NT2/D1 (cell line): ENCODE measurements around the gene TIPARP.

Experiments used
- SUZ12 ChIP-seq: IDR thresholded peaks from 2 replicates; pipeline ENCODE4 v1.6.1; 2011; ENCODE audit not compliant: insufficient read length, insufficient read depth; ENCODE audit errors: extremely low read depth
- YY1 ChIP-seq: IDR thresholded peaks from 2 replicates; pipeline ENCODE4 v1.6.1; 2011; ENCODE audit not compliant: insufficient read length, insufficient read depth
- ZNF274 ChIP-seq: IDR thresholded peaks from 2 replicates; pipeline ENCODE4 v1.6.1; 2011; ENCODE audit warnings: mild to moderate bottlenecking, low read depth, low read length

DNA sequence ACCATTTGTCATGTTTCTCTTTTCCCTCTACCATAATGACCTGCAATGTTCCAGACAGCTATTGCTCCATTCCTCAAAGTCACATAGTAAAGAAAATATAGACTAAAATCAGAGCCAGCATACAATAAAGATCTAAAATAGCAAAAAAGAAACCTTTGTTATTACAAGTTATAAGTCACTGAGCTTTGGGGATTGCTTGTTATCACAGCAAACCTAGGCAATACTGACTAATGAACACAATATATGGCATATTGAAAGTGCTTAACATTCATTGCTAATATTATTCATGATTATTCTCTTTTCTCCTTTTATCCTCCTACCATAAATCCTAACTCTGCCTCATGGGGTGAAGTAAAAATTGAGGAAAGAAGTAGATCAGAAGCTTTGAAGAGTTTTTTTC is 27.4 kb upstream of the TIPARP start:
- TF ChIP-seq YY1 = no peak
- TF ChIP-seq SUZ12 = no peak
- no peak for TF ChIP-seq ZNF274
